VCaP (cell line): ENCODE data around the gene NUP188.
A peak's percentile ranks its signal among the peaks of the same experiment; 100 is the strongest.

Source experiments
- H3K27ac ChIP-seq: fragments of 450-650 bp; 2 replicates; pipeline ENCODE4 v1.5.1; 2017
- CTCF ChIP-seq: fragments of 450-650 bp; conservative IDR thresholded peaks from 2 replicates; pipeline ENCODE4 v1.5.1; 2017; ENCODE audit warnings: mild to moderate bottlenecking, moderate library complexity

NUP188 gene

GRCh38 chr9:129007766-129008468 lies 60.4 kb downstream of the NUP188 start:
- peak overlapping the region; percentile 49 for H3K27ac ChIP-seq
- TF ChIP-seq CTCF = no peak

DNA sequence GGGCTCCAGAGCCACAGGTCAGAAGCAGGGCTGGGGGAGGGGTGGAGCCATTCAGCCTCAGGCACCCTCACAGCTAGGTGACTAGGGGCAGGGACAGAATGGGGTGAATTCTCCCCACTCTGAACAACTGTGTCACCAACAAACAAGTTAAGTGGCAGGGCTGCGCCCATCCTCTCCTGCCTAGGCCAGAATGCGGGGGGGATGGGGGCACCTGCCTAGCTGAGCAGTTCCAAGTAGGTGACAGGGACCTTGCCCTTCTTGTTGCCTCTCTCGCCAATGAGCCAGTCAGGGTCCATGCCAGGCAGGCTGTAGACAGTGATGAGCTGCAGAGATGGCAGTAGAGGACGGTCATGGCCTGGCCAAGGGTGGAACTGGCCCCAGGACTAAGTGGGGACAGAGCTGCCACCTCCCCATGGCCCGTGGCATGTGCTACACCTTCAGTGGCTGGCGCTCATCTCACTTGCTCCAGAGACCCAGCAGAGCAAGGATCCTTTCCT lies 61.0 kb downstream of the NUP188 start:
- H3K27ac ChIP-seq = peak overlapping the region; percentile 49
- TF ChIP-seq CTCF = no peak

- H3K27ac ChIP-seq = peak overlapping the region; percentile 49
- no peak for TF ChIP-seq CTCF
Observed at GRCh38 chr9:129008986-129009583, 61.6 kb downstream of the NUP188 start.

GRCh38 chr9:129009584-129010141 lies 62.2 kb downstream of the NUP188 start:
- H3K27ac ChIP-seq = peak overlapping the region; percentile 49; the same call in 1 of the 2 replicates
- no peak for TF ChIP-seq CTCF

DNA sequence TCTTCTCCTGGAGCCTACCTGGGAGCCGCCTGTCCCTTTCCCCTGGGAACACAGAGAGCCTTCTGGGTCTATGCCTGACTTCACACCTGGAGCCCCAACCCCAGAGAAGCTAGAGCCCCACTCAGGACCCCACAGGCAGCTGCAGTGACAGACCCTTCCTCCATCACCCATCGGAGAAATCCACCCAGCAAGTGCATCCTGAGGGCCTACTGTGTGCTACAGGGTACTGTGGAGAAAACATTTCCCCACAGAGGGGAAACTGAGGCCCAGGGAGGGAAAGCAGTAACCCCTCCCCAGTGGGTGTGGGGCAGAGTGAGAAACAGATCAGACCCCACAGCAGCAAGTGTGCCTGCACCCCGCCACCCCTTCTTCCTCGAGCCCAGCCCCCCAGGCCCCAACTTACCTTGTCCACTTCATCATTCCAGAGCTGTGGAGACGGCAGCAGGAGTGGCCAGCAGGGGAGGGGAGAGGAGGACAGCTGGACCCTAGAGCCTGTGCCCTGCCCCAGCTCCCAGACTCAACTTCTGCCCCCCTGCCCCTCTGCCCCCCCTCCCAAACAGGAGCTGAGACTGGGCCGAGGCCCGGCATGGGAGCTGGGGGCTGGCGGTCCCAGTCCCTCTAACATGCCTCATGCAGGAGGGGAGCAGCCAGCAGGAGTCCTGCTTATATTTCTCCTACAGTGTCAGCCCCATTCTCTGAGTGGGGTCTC lies 62.9 kb downstream of the NUP188 start:
- H3K27ac ChIP-seq = no peak overlapping the region; the same call in 1 of the 2 replicates
- no peak for TF ChIP-seq CTCF

DNA sequence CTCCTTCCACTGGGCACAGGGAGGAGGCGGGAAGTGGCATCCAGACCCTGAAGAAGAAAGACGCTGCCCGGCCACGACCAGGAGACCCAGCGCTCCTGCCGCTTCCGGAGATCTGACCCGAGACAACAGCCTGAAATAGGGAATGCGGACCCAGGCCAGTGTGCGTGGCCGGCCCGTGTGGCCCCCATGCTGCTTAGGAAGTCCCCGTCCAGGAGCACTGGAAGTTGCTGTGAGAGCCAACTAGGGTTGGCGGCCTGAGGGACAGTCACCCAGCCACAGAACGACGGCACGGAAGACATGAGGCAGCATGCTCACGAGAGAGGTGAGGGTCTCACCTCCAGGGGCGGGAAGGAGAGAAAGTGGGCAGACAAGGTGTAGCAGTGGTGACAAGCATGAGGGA lies 63.7 kb downstream of the NUP188 start:
- H3K27ac ChIP-seq = peak overlapping the region; percentile 3; the same call in 1 of the 2 replicates

More for the DNA sequence above, 63.7 kb downstream of the NUP188 start:
- no peak for TF ChIP-seq CTCF
